ENCODE results near the gene GRID1. TPM values are rescaled to one million over a fixed set of nuclear protein-coding genes. Genes with fewer than 3 reads are reported as not detected.

GRID1 gene
- total RNA-seq, 1 experiment from 2014 or later: 0.07 TPM

DNA sequence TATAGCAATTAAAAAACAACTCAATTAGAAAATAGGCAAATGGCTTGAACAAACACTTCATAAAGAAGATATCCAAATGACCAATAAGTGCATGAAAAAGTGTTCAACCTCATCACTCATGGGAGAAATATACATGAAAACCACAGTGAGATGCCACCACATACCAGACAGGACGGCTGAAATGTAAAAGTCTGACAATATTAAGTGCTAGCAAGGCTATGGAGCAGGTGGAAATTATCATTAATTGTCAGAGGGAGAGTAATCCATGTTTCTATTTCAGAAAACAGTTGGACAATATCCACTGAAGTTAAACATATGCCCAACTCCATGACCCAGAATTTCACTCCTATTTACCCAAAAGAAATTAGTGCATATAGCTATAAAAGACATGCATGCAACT lies 42.6 kb upstream of the GRID1 start:
- Histone ChIP-seq H3K36me3 (ENCODE audit: insufficient read depth, low read length) (no peaks in the 10 kb centered on the region; the same call in 1 of the 2 replicates), H3K9me3 (ENCODE audit: low read length) (peaks cover 4% of the 10 kb centered on the region; the same call in 1 of the 2 replicates), H3K4me3 (ENCODE audit: low read length) (no peak overlapping the region), H3K27ac (ENCODE audit: low read length) (no peak overlapping the region), H3K9ac (ENCODE audit: low read length) (no peak overlapping the region), H3K4me1 (ENCODE audit: low read length) (peaks cover 33% of the 10 kb centered on the region), H3K4me2 (ENCODE audit: low read depth, low read length, poor library complexity, severe bottlenecking) (no peak overlapping the region), H3K27me3 (ENCODE audit: low read length) (no peaks in the 10 kb centered on the region), H4K20me1 (ENCODE audit: insufficient read depth, low read depth, low read length) (no peaks in the 10 kb centered on the region), H3K9me2 (replicated peaks; ENCODE audit: insufficient read depth, low read length) (no peaks in the 10 kb centered on the region), H3K79me2 (ENCODE audit: low read length) (no peaks in the 10 kb centered on the region), H2AFZ (ENCODE audit: low read length) (no peak overlapping the region)
- DNase-seq: no peak

DNA sequence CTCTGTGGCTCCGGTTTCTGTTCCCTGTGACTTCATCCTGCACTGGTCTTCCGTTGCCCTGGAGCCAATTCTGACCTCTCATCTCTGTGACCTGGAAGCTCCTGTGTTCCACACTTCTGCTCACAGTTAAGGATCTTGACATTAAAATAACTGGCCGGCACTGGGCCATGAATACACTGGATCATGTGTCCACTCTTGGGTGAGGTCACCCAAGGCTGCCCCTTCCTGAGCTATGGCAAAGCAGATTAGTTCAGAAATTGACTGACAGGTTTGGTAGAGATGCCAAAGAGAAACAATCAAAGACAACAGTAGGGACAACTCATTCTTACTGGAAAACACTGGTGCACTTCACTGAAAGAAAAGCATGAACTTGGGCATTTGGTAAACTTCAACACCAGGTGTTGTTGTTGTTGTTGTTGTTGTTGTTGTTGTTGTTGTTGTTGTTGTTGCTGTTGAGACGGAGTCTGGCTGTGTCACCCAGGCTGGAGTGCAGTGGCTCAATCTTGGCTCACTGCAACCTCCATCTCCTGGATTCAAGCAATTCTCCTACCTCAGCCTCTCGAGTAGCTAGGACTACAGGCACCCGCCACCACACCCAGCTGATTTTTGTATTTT lies 36.7 kb upstream of the GRID1 start:
- no peaks in the 10 kb centered on the region for H3K27me3 ChIP-seq (ENCODE audit: low read length)
- H2AFZ ChIP-seq (ENCODE audit: low read length): no peak overlapping the region
- H4K20me1 ChIP-seq (ENCODE audit: insufficient read depth, low read depth, low read length): no peaks in the 10 kb centered on the region
- H3K27ac ChIP-seq (ENCODE audit: low read length): no peak overlapping the region
- no peaks in the 10 kb centered on the region for H3K9me2 ChIP-seq (replicated peaks; ENCODE audit: insufficient read depth, low read length)
- peaks cover 20% of the 10 kb centered on the region for H3K4me1 ChIP-seq (ENCODE audit: low read length)
- DNase-seq: no peak
- H3K9ac ChIP-seq (ENCODE audit: low read length): no peak overlapping the region
- no peaks in the 10 kb centered on the region for H3K9me3 ChIP-seq (ENCODE audit: low read length)
- no peaks in the 10 kb centered on the region for H3K79me2 ChIP-seq (ENCODE audit: low read length)
- H3K36me3 ChIP-seq (ENCODE audit: insufficient read depth, low read length): no peaks in the 10 kb centered on the region
- H3K4me3 ChIP-seq (ENCODE audit: low read length): no peak overlapping the region
- H3K4me2 ChIP-seq (ENCODE audit: low read depth, low read length, poor library complexity, severe bottlenecking): no peak overlapping the region

- no peaks in the 10 kb centered on the region for H3K9me2 ChIP-seq (replicated peaks; ENCODE audit: insufficient read depth, low read length)
- H3K9ac ChIP-seq (ENCODE audit: low read length): no peak overlapping the region
- no peaks in the 10 kb centered on the region for H3K27me3 ChIP-seq (ENCODE audit: low read length)
- H3K27ac ChIP-seq (ENCODE audit: low read length): no peak overlapping the region
- no peaks in the 10 kb centered on the region for H3K9me3 ChIP-seq (ENCODE audit: low read length)
- no peaks in the 10 kb centered on the region for H3K36me3 ChIP-seq (ENCODE audit: insufficient read depth, low read length)
- no peaks in the 10 kb centered on the region for H4K20me1 ChIP-seq (ENCODE audit: insufficient read depth, low read depth, low read length)
- no peak for DNase-seq
- H3K79me2 ChIP-seq (ENCODE audit: low read length): no peaks in the 10 kb centered on the region
- H3K4me2 ChIP-seq (ENCODE audit: low read depth, low read length, poor library complexity, severe bottlenecking): no peak overlapping the region
- no peak overlapping the region for H2AFZ ChIP-seq (ENCODE audit: low read length)
- H3K4me1 ChIP-seq (ENCODE audit: low read length): peaks cover 25% of the 10 kb centered on the region
- no peak overlapping the region for H3K4me3 ChIP-seq (ENCODE audit: low read length)
These were observed 35.8 kb upstream of the GRID1 start for GRCh38 chr10:86402283-86402941.

- no peaks in the 10 kb centered on the region for H4K20me1 ChIP-seq (ENCODE audit: insufficient read depth, low read depth, low read length)
- no peak for DNase-seq
- H3K27ac ChIP-seq (ENCODE audit: low read length): no peak overlapping the region
- H3K9me2 ChIP-seq (replicated peaks; ENCODE audit: insufficient read depth, low read length): no peaks in the 10 kb centered on the region
- H3K4me3 ChIP-seq (ENCODE audit: low read length): peak overlapping the region; percentile 80; the same call in 1 of the 2 replicates
- H3K79me2 ChIP-seq (ENCODE audit: low read length): no peaks in the 10 kb centered on the region
- peak overlapping the region; percentile 81 for H3K4me2 ChIP-seq (ENCODE audit: low read depth, low read length, poor library complexity, severe bottlenecking)
- no peaks in the 10 kb centered on the region for H3K9me3 ChIP-seq (ENCODE audit: low read length)
- H2AFZ ChIP-seq (ENCODE audit: low read length): no peak overlapping the region
- H3K9ac ChIP-seq (ENCODE audit: low read length): peak overlapping the region; percentile 80
- H3K36me3 ChIP-seq (ENCODE audit: insufficient read depth, low read length): no peaks in the 10 kb centered on the region
- no peaks in the 10 kb centered on the region for H3K27me3 ChIP-seq (ENCODE audit: low read length)
- H3K4me1 ChIP-seq (ENCODE audit: low read length): peaks cover 25% of the 10 kb centered on the region
These were observed 35.1 kb upstream of the GRID1 start for GRCh38 chr10:86401588-86402282.

GRCh38 chr10:86400705-86401587 lies 34.4 kb upstream of the GRID1 start:
- no peaks in the 10 kb centered on the region for H3K27me3 ChIP-seq (ENCODE audit: low read length)
- H3K4me3 ChIP-seq (ENCODE audit: low read length): peak overlapping the region; percentile 80
- no peak for DNase-seq
- H4K20me1 ChIP-seq (ENCODE audit: insufficient read depth, low read depth, low read length): no peaks in the 10 kb centered on the region
- peak overlapping the region; percentile 80 for H3K9ac ChIP-seq (ENCODE audit: low read length)
- no peak overlapping the region for H3K27ac ChIP-seq (ENCODE audit: low read length)
- H3K4me1 ChIP-seq (ENCODE audit: low read length): peaks cover 25% of the 10 kb centered on the region
- H3K36me3 ChIP-seq (ENCODE audit: insufficient read depth, low read length): no peaks in the 10 kb centered on the region
- H2AFZ ChIP-seq (ENCODE audit: low read length): peak overlapping the region; percentile 71; the same call in 1 of the 2 replicates
- H3K9me3 ChIP-seq (ENCODE audit: low read length): no peaks in the 10 kb centered on the region
- H3K4me2 ChIP-seq (ENCODE audit: low read depth, low read length, poor library complexity, severe bottlenecking): peak overlapping the region; percentile 81
- no peaks in the 10 kb centered on the region for H3K79me2 ChIP-seq (ENCODE audit: low read length)
- H3K9me2 ChIP-seq (replicated peaks; ENCODE audit: insufficient read depth, low read length): no peaks in the 10 kb centered on the region

- H3K9me3 ChIP-seq (ENCODE audit: low read length): no peaks in the 10 kb centered on the region
- no peaks in the 10 kb centered on the region for H3K27me3 ChIP-seq (ENCODE audit: low read length)
- peak overlapping the region; percentile 80 for H3K9ac ChIP-seq (ENCODE audit: low read length)
- peak overlapping the region; percentile 81 for H3K4me2 ChIP-seq (ENCODE audit: low read depth, low read length, poor library complexity, severe bottlenecking)
- H3K4me3 ChIP-seq (ENCODE audit: low read length): peak overlapping the region; percentile 80
- peak overlapping the region; percentile 71 for H3K27ac ChIP-seq (ENCODE audit: low read length)
- peak overlapping the region; percentile 71; the same call in 1 of the 2 replicates for H2AFZ ChIP-seq (ENCODE audit: low read length)
- no peaks in the 10 kb centered on the region for H3K9me2 ChIP-seq (replicated peaks; ENCODE audit: insufficient read depth, low read length)
- H3K4me1 ChIP-seq (ENCODE audit: low read length): peaks cover 25% of the 10 kb centered on the region
- no peaks in the 10 kb centered on the region for H4K20me1 ChIP-seq (ENCODE audit: insufficient read depth, low read depth, low read length)
- no peaks in the 10 kb centered on the region for H3K79me2 ChIP-seq (ENCODE audit: low read length)
- no peaks in the 10 kb centered on the region for H3K36me3 ChIP-seq (ENCODE audit: insufficient read depth, low read length)
- peak; percentile 94 for DNase-seq
These were observed 33.5 kb upstream of the GRID1 start for GRCh38 chr10:86399879-86400704.

DNA sequence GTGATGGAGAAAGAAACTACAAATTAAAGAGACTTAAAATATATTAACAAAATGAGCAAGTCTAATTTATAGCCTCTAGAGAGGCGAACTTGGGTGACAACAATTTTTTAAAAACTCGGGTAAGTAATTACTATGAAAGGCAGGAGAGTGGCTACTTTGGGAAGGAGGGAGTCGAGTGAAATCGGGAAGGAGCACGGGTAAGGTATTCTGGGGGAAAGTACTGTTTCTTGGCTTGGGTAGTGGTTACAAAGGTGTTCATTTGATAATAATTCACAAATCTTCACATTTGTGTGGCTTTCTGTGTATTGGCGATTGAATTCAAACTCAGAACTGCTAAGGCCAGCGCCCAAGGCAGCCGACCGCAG lies 32.9 kb upstream of the GRID1 start:
- no peaks in the 10 kb centered on the region for H3K79me2 ChIP-seq (ENCODE audit: low read length)
- peak overlapping the region; percentile 38; the same call in 1 of the 2 replicates for H3K27ac ChIP-seq (ENCODE audit: low read length)
- H3K4me3 ChIP-seq (ENCODE audit: low read length): peak overlapping the region; percentile 80; the same call in 1 of the 2 replicates
- H3K4me2 ChIP-seq (ENCODE audit: low read depth, low read length, poor library complexity, severe bottlenecking): peak overlapping the region; percentile 45
- peak overlapping the region; percentile 71; the same call in 1 of the 2 replicates for H2AFZ ChIP-seq (ENCODE audit: low read length)
- no peaks in the 10 kb centered on the region for H3K9me3 ChIP-seq (ENCODE audit: low read length)
- H3K36me3 ChIP-seq (ENCODE audit: insufficient read depth, low read length): no peaks in the 10 kb centered on the region
- peak overlapping the region; percentile 80 for H3K9ac ChIP-seq (ENCODE audit: low read length)
- no peaks in the 10 kb centered on the region for H3K9me2 ChIP-seq (replicated peaks; ENCODE audit: insufficient read depth, low read length)
- H4K20me1 ChIP-seq (ENCODE audit: insufficient read depth, low read depth, low read length): no peaks in the 10 kb centered on the region
- no peak for DNase-seq
- H3K4me1 ChIP-seq (ENCODE audit: low read length): peaks cover 25% of the 10 kb centered on the region
- no peaks in the 10 kb centered on the region for H3K27me3 ChIP-seq (ENCODE audit: low read length)

Data from Karpas-422 (cell line).